GM18858 (cell line): ENCODE data around the gene SGMS2.
A peak's percentile ranks its signal among the peaks of the same experiment; 100 is the strongest.
"Not testable (repeated sequence)": the region's sequence is repeated elsewhere in the genome, so short reads cannot be mapped to it uniquely, and the experiment has no call there.

Source experiments
- ATAC-seq: cut with Tn5 transposase; IDR thresholded peaks from one replicate; pipeline ENCODE4 v1.9.1; 2021; ENCODE audit not compliant: unreplicated experiment

Gene SGMS2

DNA sequence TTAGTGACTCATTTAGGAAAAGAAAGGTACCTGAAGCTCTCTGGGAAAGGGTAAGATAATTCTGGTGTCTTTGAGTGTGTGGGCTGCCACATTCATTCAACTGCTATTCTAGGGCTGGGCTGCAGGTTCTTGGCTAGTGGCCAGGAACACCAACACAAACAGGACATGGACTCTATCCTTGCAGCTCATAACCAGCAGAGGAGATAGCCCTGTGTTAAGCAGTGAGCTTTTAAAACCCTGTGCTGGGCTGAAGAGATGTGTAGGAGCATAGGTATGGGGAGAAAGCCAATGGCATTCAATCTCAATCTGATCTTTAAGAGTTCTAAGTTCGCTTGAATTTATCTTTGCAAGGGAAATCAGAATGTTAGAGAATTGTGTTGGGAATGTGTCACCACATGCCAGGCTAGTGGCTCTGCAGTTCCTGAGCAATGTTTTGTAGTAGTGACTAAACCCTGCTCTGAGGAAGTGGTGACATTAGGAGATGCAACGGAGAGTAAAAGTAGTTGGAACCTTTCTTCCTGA, 39.2 kb downstream of the SGMS2 start:
- ATAC-seq = no peak

DNA sequence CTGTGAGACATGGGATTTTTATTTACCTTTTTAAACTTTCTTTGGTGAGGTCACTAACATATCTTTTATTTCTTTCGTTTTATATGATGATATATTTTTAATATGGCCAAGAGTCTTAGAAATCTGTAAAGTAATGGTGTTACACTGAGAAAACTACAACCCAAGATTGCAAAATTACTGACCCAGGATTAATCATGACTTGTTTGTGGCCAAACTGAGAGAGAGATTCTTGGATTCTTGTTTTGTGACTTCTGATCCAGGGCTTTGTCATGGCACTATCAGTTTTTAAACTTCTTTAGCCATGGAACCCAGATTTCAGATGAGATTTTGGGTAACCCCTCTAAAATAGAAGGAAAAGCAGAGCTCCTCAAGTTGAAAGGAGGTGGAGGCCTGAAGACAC, 42.0 kb downstream of the SGMS2 start:
- ATAC-seq = no peak

DNA sequence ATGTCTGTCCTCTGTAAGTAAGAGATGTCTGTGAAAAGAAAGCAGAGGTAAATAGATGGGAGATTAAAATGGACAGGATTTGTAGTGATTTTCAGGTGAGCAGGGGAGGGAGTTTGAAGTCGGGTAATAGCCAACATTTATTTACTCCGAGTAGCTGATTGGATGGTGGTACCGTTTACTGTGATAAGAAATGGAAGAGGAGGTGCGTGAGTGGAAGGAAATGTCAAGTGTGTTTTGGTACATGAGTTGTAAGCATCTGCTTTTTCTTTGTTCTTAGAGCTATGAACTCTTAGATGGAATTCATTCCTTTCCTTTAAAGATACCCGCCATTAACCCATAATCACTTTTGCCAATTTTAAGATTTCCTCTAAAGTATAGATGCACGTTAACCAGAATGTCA, 45.5 kb downstream of the SGMS2 start:
- ATAC-seq = no peak

DNA sequence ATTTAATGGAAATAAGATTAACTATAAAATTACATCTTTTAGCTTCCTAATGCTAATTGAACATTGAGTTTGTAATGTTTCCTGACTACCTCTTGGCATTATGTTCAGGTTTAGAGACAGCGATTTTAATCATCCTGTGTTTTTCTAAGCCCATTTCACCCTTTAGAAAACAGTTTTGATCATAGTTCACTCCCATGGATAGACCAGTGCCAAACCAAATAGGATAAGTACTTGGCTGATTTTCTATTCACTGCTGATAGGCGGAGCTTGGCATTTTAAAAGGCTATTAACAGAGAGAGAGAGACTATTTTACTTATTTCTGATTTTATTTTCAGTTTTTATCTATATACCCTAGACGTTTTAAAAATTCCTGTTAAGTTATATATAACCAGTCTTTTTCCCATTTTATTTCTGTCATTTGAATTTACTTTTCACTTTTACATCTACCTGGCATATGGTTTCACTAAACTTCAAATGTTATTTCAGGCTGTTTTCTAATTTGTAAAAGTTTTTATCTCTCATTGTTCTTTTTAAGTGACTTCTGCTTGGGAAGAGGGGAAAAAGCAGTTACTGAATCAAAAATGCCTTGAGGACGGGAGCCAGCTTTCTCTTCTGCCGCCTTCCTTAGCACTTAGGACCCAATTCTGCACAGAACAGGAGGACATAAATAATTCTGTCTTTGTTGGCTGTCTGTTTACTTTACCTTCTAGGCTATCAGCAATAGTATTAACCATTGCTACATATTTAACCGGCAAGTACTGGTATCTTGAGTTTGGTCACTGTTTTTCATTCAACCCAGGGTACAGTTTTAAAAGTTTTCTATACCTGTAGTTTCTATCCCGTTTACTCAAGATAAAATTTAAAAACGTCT, 46.4 kb downstream of the SGMS2 start:
- ATAC-seq = no peak

DNA sequence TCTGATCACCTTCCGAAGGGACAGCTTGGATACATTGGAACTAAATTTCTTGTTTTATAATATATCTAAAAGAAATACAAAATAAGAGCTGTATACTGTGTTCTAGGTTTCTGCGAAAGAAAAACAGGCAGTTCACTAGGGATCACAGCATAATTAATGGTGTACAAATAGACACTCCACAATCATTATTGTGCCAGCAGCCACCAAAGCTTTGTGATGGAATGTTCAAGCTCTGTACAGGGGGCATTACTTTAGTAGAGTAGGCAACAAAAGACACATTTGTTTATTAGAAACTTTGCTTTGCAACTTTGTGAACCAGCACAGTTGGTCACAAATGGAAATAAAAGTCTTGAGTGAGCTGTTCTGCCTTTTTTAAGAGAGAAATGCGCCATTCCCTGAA, 49.3 kb downstream of the SGMS2 start:
- no peak for ATAC-seq

DNA sequence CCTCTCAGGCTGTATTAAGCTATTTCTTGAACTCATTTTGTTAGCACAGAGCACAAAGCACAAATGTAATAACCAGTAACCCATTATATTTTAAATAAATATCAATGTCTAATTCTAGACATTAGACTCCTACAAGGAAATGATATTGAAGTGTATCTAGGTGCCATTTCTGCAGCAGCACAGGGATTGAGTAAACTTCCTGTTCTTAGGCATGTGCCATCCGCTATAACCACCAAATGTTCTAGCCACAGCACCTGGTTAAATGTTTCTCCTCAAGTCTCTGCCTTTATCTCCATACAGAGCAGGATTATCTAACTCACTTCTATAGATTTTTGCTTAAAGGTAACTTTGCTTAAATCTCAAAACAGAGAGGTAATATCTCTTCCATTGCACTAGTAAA, 51.4 kb downstream of the SGMS2 start:
- no peak for ATAC-seq

DNA sequence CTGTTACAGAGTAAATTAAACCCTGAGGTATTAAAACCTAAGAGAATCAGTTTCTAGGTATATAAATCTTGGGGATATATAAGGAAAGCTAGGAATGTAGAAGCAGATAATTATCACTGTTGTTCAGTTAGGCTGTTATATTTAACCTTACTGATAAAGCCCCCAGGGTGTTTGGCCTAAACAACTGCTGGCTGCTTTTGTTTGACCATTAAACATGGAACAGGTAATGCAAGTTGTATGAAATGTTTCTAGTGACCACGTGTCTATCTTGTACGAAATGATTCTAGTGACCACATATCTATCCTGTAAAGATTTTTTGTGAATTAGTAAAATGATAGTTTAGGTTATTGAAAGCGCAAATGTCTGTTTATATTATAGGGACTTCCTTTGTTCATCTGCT, 52.6 kb downstream of the SGMS2 start:
- no peak for ATAC-seq

DNA sequence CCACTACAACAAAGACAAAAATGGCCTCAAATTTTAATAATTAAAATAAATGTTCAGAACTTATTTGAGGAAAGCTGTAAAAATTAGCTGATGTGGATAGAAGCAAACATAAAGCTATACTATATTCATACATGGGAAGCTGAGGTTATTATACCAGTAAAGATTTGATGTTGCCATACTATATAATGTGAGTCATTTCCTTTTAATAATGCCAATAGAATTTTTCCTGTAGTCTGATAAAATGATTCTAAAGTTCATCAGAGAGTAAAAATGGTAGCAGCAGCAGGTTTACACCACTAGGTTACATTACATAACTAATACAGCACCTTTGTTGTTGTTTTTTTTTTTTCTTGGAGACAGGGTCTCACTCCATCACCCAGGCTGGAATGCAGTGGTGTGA, 61.1 kb downstream of the SGMS2 start:
- no peak for ATAC-seq

DNA sequence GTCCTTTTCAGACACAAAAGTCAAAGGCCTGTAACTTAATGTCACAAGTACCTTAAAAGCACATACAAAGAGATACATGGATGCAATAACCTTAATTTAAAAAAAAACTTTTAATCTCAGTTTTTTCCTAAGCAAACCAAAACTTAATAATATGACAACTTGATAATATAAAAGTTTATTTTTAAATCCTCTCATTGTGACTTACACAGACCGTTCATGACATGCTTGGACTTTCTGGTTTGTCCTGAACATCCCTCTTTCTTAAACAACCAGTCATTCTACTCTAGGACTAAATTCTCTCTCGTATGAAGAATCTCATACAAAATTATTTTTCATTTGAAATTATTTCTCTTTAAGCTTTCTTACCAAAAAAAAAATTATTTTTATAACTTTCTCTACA, 63.5 kb downstream of the SGMS2 start:
- no peak for ATAC-seq

DNA sequence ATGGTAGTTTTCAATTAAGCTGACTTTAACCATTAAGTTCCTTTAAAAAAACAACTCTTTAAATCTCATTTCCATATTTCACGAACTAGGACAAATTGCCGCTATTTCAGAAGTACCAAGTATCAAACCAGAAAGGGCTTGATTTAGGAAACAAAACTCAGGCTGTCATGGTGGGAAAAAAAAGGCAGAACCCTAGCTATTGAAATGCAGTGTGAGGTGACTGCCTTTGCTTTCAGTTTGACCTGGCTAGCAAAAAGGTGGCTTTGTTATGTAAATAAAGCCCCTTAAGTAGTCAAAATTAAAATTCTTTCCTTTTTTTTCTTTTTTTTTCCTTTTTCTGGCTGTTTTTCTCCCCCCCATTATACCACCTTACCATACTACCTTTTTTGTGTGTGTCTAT, 66.0 kb downstream of the SGMS2 start:
- ATAC-seq = no peak

DNA sequence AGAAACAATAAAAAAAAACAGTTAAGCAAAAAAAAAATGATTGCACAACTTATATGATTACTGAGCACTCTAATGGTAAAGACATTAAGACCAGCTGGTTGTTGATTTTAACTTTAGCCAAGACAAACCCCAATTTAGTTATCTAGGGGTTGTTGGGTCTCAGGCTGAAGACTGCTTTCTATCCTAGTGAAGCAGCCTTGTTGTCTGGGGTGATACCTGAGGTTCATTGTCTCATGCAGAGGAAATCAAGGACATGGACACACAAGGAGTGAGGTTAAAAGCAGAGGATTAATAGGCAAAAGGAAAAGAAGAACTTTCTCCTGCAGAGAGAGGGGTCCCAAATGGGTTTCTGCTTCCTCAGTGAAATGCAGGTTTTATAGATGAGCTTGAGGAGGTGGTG, 66.6 kb downstream of the SGMS2 start:
- no peak for ATAC-seq

DNA sequence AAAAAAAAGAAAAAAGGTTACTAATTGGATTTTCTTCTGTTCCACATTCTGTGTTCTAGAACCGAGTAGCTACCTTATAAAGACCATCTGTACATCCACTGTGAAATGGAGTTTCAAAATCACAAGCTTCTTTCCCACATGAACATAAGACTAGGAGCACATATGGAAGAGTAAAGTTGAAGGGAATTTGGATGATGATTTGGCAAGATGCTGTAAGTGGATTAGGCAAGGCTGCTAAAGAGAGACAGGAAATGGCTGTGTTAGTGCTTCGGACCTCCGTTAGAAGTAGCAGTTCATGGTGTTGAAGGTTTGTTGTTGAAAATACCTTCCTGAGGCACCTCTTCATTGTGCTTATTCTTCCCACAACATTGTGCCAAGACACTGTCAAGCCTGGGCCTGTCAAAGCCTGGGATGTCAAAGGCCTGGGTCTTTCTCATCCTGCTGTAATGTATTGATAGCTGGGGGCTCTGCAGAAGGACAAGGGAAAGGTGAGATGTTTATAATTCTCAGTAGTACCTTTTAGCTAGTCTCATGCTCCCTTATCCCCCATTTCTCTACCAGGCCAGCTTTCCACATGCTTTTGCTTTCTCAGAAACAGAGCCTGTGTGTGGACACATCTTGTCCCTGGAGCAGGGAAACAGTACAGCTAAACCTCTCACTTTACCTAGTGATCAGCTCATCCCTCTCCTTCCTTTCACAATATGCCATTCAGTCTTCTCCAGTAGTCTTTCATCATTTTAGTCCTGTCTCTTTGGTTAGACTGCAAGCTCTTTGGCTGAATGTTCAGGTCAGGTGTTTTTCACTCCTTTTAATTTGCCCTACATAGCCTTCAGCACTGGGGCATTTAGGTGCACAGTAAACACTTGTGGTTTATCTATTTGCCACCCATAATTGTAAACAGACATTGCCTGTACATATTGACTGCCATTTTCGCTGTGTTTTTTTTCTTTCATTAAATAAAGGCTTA, 68.7 kb downstream of the SGMS2 start:
- ATAC-seq = no peak

DNA sequence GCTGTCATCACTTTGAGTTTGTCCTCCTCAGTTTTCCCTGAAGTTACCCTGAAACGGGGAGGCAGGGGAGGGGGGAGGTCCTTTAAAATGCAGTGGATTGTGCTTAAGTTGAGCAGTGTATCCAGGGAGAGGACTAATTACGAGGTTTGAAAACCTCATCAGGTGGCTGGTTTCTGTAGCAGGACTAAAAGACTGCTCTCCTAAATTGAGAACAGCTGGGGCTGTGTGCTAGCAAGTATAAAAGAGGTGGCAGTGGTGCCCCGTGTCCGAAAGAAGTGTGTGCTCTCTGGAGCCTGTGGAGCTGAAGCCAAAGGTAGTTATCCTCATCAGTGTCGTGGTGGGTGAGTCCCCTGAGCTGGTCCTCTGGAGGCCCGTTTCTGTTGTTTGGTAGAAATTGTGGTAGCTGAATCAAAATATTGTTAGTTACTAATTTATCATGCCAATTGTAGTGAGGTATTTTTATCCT, 69.4 kb downstream of the SGMS2 start:
- no peak for ATAC-seq

DNA sequence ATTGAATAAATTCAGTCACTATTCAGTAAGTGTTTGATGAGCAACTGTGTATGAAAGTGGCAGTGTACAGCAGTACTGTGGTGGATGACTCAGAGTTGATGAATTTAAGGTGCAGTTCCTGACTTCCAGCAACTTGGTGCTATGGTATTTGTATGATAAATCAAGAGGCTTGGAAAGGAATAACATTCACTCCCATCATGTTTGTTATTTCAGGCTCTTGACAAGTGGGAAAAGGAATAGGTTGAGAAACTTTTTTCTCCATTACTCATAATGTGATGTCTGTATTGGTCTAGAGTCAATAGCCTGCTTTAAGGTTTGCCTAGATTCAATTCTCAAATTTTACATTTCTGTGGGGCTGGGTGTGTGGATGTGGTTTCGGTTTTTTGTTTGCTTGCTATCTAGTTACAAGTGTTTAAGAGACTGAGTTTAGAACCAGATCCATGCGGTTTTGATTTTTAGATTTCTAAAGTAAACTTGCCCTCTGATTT, 71.5 kb downstream of the SGMS2 start:
- no peak for ATAC-seq

DNA sequence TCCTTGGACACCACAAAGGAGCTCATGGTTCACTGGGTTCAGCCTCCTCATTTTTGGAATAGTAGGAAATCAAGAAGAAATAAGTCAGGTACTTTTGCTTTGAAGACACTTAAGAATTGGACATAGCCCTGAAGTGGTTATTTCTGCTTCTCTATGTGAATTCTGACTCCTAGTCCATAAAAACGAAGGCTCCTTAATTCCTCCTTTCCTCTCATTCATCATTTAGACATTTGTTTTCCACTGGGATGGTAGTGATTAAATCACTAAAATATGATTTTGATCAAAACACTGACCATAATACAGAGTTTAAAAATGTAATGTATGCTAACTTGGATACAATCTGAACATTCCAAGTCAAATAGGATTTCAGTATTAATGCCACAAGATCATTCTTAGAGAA, 71.9 kb downstream of the SGMS2 start:
- ATAC-seq = no peak

DNA sequence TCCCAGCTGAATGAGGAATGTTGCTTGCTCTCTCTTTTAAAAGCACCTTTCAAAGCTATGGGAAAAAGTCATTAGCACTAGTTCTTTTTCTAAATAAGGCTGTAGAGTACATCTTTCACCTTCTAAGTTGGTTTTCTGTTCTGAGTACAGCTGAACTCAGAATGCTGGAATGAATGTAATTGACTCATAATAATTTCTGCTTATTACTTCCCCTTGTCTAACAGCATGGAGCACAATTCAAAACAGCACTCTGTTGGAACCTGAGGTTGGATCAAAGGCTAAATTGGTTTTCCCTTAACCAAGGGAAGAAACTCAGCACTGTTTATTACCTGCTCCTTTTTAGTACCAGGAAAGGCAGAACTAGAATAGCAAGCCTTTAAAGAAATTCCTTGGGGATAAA, 73.1 kb downstream of the SGMS2 start:
- no peak for ATAC-seq

DNA sequence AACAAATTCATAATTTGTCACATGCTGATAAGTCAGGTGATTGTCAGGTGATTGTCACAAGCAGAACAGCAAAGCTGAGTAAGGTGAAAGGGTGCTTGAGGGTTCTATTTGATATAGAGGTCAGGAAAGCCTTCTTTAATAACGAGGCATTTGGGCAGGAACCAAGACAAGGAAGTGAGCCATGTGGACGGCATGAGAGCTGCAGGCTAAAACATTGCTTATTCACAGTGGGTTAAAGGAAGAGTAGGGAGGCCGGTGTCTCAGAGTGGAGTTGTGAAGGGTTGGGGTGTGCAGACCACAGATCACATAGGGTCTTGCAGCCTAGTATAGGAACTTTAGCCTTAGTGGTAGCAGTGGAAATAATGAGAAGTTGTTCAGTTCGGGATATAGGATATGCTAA, 75.3 kb downstream of the SGMS2 start:
- no peak for ATAC-seq

DNA sequence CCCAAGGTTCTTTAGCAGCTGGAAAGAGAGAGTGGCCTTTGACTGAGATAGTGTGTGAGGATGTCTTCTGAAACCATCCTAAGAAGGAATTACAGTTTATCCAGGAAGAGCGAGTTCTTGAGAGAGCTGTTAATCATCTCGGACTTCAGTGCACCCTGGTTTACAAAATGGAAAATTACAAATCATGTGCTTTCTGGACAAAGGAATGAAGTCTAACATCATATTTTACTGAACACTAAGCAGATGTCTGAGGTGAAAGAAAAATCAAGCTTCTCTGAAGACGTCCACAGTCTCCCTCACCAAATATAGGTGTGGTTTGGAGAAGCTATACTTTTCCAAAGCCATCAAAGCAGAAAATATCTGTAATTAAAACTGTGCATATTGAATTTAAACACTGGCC, 75.8 kb downstream of the SGMS2 start:
- no peak for ATAC-seq

DNA sequence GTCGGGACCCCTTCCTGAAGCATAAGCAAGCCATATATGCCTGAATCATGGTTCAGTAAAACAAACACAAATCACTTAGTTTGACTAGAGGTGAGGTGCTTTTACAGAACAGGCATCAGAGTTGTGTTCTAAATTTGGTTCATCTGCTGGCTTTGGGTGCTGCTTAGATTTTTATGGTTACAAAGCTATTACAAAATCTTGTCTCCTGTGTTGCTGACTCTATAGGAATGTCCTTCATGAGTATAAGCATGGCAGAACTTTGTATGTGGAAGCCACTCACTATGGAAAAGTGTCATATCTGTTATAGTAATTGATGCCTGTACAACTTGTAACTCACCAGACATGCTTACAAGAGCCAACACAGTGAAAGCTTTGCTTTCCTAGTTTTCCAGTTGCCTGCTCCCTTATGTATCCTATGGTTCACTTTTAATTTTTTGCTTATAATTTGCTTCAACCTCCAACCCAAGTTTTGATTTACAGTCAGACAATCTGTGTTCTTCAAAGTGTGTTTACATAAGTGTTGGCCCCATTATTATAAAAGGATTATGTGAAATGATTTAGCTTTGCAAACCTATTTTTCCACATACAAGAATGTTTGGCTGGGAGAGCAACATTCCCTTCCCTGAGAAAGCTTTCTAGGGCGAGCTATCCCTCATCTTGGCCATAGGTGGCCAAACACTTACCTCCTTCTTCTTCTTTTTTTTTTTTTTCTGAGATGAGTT, 76.6 kb downstream of the SGMS2 start:
- no peak for ATAC-seq

DNA sequence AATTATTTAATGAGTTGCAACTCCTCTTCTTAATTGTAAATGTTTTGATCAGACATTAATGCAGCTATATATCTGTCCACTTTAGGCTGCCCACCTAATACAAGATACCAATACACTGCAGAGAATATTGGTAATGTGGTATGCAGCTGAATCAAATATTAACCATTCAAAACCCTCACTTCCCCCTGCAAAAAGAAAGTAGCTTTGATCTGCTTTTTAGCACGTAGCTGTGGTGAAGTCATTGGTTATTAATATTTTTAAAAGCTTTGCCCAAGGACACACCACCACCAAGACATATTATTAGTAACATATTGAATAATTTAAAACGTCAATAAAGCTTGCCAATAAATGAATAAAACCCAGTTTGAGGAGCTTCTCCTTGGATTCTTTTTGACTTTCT, 78.0 kb downstream of the SGMS2 start:
- peak; percentile 83 for ATAC-seq

DNA sequence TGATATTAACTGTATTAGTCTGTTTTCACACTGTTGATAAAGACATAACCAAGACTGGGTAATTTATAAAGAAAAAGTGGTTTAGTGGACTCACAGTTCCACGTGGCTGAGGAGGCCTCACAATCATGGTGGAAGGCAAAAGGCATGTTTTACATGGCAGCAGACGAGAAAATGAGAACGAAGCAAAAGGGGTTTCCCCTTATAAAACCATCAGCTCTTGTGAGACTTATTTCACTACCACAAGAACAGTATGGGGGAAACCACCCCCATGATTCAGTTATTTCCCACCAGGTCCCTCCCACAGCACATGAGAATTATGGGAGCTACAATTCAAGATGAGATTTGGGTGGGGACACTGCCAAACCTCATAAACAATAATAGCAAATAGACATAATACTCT, 80.3 kb downstream of the SGMS2 start:
- ATAC-seq = not testable (repeated sequence)
